GM21529 (cell line): ENCODE data around the gene RIN1.
"Not testable (repeated sequence)": the region's sequence is repeated elsewhere in the genome, so short reads cannot be mapped to it uniquely, and the experiment has no call there.

Experiments used
- ATAC-seq: cut with Tn5 transposase; IDR thresholded peaks from one replicate; pipeline ENCODE4 v1.9.1; 2021; ENCODE audit not compliant: unreplicated experiment

The RIN1 gene

GRCh38 chr11:66336234-66337102 lies at the start of gene RIN1:
Gene RIN1, minus strand, starts transcription at chr11:66336434. Its CDS starts 32 bp downstream, at chr11:66336402.
- peak; percentile 57 for ATAC-seq

DNA sequence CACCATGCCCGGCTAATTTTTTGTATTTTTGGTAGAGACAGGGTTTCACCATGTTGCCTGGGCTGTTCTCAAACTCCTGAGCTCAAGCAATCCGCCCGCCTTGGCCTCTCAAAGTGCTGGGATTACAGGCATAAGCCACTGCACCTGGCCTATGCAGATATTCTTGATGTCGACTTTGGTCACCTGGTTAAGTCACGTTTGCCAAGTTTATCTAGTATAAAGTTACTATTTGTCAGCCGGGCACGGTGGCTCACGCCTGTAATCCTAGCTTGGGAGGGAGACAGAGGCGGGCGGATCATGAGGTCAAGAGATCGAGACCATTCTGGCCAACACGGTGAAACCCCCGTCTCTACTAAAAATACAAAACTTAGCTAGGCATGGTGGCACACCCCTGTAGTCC lies 48.1 kb upstream of the RIN1 start:
- not testable (repeated sequence) for ATAC-seq

- ATAC-seq, result not testable (repeated sequence)
These were observed 44.0 kb upstream of the RIN1 start for GRCh38 chr11:66380264-66380663.

GRCh38 chr11:66373690-66374287 lies 37.6 kb upstream of the RIN1 start:
- not testable (repeated sequence) for ATAC-seq

GRCh38 chr11:66373265-66373664 lies 37.0 kb upstream of the RIN1 start:
- ATAC-seq, result no peak

DNA sequence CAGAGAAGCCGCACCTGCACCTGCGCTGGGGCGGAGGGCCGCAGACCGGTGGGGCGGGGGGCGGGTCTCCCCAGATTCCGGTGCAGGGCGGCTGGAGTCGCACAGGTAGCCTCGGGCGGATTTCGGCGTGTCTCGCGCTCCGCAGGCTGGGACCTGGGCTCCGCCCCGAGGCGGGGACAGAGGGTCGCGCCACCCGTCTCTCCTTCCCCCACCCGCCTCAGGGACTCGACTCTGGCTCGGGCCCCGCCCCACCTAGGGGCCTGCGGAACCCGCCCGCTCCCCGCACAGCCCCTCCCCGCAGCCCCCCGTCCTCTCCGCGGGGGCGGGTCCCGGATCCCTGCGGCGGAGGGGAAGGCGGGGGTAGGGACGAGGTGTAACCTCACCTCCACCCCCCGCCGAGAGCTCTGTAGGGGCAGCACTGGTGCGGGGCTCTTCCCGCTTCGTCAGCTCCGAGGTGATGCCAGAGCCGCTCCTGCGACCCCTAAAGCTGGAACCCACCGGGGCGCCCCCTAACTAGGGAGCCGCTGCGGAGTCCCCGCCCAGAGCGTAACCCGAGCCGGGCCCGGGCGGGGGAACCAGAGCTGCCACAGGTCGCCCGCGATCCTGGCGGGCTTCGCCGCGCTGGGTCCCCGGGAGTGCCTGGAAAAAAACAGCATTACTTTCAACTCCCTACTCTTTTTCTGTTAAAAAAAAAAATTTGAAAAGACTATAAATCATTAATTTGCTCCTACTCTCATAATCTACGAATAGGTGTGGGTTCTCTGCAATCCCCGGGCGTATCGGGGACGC lies 35.6 kb upstream of the RIN1 start, which contains the start of gene SLC29A2:
Gene SLC29A2 (minus strand): TSS at position 134 of the 789 bp plus-strand sequence. CDS start 169 bp downstream, outside the sequence.
- peak; percentile 75 for ATAC-seq

DNA sequence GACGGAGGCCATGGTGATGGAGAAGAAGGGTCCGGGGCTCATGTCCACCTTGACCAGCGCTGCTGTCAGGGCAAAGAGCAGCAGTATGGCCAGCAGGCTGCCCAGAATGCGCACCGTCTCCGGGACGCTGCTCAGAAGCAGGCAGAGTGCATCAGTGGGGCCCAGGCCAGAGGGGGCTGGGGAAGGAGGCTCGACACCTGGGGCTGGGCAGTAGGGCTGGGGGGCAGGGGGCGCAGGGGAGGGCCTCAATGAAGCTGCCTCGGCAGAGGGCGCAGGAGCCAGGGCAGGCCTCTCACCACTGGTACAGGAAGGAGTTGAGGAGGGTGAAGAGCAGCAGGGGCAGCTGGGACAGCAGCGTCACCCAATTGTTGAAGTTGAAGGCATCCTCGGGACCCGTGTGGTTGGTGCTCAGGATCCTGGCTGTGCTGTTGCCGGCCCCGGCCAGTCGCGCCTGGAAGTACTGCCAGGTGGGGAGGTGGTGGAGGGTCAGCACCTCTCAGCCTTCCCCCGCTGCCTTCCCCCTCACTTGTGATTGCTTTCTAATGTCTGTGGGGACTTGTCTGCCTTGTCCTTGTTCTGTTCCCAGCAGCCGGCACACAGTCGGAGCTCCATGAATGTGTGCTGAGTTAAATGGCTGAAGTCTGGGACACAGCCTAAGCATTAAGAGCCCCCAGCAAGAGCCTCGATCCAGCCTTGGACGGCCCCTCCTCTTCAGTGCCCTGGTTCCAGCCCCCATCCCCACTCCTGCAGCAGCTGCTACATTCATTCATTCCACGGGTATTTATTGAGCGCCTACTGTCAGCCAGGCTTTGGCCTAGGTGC lies 33.0 kb upstream of the RIN1 start:
- ATAC-seq, result no peak

- ATAC-seq, result no peak
These were observed 32.2 kb upstream of the RIN1 start for GRCh38 chr11:66368484-66368883.

DNA sequence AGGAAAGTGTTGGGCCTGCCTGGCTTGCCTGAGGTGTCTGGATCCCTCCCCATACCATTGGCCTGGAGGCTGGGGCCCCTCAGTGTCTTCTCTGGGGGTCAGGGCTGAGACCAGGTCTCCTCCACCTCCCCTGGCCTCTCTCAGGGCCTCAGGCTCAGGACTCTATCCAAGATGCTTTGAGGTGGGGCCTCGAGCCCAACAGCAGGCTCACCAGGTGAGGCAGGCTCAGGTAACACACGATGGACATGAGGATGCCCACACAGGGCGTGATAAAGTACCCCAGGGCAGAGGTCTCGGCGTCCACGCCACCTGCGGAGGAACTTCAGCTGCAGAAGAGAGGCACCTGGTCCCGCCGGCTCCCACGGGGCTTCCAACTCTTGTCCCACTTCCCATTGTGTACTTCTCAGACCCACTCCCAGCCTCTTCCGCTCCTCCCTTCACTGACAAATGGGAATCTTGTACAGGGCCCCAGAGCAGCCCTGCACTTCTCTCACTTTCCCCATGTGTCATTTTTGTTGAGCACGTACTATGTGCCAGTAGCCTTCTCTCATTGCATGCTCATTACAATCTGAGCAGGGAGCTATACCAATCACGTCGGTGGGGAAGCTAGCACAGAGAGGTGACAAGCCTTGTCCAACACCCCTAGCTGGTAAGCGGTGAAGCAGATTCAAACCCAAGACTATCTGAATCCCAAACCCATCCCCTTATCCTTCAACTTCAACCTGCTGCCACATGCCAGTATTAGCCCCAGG lies 31.5 kb upstream of the RIN1 start:
- ATAC-seq, result no peak

- ATAC-seq, result no peak
These were observed 30.7 kb upstream of the RIN1 start for GRCh38 chr11:66366844-66367477.

DNA sequence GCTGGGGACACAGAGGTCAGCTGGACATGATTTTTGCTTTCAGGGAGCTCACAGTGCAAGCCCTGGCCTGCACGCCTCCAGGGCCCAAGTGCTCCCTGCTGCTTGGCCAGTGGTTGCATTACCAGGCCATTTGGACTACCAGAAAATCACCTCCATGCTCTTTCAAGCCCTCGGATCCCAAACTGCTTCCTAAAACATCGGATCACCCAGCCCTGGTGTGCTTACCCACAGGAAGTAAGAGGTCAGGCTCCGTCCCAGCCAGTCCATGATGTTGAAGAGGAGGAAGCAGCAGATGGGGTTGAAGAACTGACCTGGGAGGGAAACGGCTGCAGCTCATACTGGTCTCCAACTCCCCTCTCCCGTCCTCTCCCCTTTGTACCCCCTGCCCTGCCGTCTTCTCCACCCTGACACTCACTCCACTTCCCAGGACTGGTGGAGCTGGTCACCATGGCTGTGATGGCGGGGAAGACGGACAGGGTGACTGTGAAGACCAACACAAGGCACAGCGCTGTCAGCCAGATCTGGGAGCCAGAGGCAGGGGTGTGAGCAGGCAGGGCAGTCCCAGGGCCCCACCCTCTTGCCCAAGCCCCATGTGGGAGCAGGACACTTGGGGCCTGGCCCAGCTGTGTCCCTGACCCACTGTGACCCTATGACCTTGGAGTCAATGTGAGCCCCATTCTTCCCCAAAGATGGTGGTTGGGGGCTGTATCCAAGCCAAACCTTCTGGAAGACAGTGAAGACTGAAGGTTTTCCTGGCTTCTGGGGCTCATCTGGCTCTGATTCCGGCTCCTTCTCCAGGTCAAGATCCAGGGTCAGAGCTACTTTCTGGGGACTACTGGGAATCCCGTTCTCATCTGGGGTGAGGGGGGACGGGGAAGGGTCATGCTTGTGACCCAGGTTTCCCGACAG lies 29.7 kb upstream of the RIN1 start:
- no peak for ATAC-seq

DNA sequence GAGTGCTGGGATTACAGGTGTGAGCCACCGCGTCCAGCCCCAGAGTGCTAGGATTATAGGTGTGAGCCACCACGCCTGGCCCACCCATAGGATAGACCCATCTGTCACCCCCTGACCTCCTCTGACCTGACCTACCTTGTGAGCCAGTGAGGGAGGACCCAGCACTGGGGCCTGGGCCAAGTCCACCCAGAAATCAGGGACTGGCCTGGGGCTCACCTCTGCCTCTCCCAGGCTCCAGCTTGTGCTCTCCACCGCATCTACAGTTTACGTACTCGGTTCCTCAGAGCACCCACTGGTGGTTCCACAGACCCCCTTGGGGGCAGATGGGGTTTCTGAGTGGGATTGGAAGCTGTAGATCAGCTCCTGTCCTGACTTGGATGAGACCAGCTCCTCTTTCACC lies 28.9 kb upstream of the RIN1 start:
- ATAC-seq, result no peak

DNA sequence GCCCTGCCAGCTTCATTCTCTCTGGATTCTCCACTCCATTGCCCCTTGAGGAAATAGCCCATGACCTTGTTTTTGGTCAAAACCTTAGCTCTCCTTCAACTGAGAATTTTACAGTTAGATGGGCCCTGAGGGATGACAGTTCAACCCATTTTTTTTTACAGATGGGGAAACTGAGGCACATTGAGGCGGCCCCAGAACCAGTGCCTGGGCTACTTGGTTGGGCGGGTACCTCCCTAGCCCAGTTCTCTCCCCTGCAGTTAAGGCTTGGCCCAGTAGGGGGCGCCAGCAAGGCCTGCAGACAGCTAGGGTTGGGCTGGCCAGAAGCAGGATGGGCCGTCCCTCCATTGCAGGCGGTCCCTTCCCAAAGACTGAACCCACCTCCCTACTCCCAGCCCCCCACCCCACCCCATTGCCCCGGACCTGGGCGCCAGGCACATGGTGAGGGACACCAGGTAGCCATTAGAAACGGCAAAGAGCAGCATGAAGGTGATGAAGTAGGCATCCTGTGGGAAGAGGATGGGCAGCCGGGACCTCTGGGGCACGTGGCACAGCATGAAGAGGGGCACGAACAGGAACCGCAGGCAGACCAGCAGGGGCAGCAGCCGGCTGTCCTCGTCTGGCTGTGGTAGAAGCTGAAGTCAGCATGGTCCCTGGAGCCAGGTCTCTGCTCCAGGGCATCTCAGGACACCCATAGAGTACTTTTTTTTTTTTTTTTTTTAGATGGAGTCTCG lies 27.7 kb upstream of the RIN1 start:
- no peak for ATAC-seq

- ATAC-seq, result no peak
These were observed 27.0 kb upstream of the RIN1 start for GRCh38 chr11:66363187-66363601.

GRCh38 chr11:66362481-66363147 lies 26.4 kb upstream of the RIN1 start:
- ATAC-seq, result no peak

DNA sequence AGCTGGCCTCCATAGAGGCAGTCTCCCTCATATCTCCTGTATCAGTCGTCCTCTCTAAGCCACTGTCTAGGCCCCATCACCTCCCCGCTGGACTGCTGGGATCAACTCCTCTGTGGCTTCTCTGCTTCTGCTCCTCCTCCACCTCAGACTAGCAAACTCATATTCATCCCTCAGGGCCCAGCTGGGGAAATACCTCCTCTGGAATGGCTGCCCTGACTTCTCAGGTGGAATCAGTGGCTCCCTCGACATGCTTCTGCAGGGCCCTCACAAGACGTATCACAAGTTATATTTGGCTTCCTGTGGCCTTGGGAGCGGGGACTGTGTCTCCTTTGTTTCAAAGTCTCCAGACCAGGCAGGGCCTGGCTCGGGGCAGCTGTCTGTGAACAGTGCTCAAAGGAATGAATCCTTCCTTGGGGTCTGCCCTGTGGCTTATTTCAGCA lies 25.3 kb upstream of the RIN1 start:
- no peak for ATAC-seq

GRCh38 chr11:66360406-66361073 lies 24.3 kb upstream of the RIN1 start:
- ATAC-seq, result no peak
